ENCODE data around the gene PRKRA. TPM values are rescaled to one million over a fixed set of nuclear protein-coding genes. Genes with fewer than 3 reads are reported as not detected.

PRKRA gene
- total and polyA plus RNA-seq, 2 experiments from 2014 or later: 44.0 to 67.1 TPM

DNA sequence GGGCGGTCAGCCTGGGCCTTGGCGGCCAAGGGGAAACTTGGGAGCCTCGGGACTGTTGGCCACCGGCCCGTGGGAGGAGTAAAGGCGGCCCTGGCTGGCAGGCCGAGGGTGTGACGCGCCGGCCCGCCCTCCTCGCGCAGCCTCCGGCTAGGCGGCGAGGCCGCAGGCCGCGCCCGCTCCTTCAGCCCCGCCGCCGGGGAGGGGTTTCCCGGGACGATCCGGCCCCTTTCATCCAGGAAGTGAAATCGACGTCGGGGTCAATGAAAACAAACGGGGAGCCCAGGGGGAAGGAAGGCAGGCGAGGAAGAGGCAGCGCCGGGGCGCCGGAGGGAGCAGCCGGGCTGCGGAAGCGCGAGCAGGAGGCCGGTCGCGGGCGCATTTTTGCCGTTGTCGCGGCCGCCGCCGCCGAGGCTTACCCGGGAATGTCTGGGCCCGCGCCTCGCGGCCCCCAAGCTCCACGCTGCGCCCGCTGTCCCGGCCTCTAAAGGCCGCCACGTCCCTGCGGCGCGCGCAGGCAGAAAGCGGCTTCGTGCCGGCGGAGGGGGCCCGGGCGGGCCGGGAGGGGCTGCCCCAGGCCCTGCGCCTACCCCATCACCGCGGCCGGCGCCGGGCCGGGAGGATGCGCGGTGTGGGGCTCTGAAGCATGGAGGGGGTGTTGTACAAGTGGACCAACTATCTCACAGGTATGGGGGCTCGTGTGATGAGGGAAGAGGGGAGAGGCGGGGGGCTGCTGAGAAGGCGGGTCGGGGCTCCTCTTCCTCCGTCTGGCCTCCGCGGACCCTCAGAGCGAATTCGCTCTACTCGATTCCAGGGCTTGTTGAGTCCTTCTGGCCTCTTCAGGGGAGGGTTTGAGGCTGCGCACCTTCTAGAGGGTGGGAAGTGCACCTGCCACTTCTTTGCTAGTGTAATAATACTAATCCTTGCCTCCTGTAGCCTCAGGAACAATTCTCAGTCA is 29.5 kb upstream of the PRKRA start, which contains the start of gene PLEKHA3:
PLEKHA3 (plus strand) TSS at position 231 of the 955 bp plus-strand sequence; CDS start at position 644, 413 bp downstream.
- Histone ChIP-seq H3K36me3 (ENCODE audit: insufficient read depth) (no peaks in the 10 kb centered on the region), H3K27me3 (ENCODE audit: insufficient read depth) (0 out of 2 replicates have a peak, but pooled peaks cover 8% of the 10 kb centered on the region), H3K9me2 (ENCODE audit: insufficient read depth) (no peaks in the 10 kb centered on the region), H3F3A (replicated peaks; ENCODE audit: low read depth) (peaks cover 2% of the 10 kb centered on the region; the same call in 1 of the 2 replicates), H3K27ac (ENCODE audit: low read depth) (peak within 1 kb of the TSS; percentile 33; the same call in 1 of the 2 replicates), H3K79me2 (replicated peaks; ENCODE audit: insufficient read depth) (peaks cover 38% of the 10 kb centered on the region), H3K4me2 (peak within 1 kb of the TSS; percentile 97), H2AFZ (peak within 1 kb of the TSS; percentile 84), H4K20me1 (replicated peaks; ENCODE audit: insufficient read depth) (peaks cover 3% of the 10 kb centered on the region; the same call in 1 of the 2 replicates), H3K4me3 (peak within 1 kb of the TSS; percentile 95), H3K4me1 (ENCODE audit: insufficient read depth) (peaks cover 16% of the 10 kb centered on the region; the same call in 1 of the 2 replicates)
- H3K27me3 Mint-ChIP-seq (ENCODE audit: insufficient read depth, low read depth, poor library complexity): peaks cover 2% of the 10 kb centered on the region
- ATAC-seq (peak; percentile 83), DNase-seq (ENCODE audit: low spot score) (peak; percentile 95)
- no peak for TF ChIP-seq NANOG (IDR thresholded peaks at IDR 0.05; ENCODE audit: borderline replicate concordance)
- peak; percentile 71 for TF ChIP-seq CREB1 (CRISPR knock-in tag; IDR thresholded peaks at IDR 0.05; ENCODE audit: low read depth)
- TF ChIP-seq, protein P1, sequence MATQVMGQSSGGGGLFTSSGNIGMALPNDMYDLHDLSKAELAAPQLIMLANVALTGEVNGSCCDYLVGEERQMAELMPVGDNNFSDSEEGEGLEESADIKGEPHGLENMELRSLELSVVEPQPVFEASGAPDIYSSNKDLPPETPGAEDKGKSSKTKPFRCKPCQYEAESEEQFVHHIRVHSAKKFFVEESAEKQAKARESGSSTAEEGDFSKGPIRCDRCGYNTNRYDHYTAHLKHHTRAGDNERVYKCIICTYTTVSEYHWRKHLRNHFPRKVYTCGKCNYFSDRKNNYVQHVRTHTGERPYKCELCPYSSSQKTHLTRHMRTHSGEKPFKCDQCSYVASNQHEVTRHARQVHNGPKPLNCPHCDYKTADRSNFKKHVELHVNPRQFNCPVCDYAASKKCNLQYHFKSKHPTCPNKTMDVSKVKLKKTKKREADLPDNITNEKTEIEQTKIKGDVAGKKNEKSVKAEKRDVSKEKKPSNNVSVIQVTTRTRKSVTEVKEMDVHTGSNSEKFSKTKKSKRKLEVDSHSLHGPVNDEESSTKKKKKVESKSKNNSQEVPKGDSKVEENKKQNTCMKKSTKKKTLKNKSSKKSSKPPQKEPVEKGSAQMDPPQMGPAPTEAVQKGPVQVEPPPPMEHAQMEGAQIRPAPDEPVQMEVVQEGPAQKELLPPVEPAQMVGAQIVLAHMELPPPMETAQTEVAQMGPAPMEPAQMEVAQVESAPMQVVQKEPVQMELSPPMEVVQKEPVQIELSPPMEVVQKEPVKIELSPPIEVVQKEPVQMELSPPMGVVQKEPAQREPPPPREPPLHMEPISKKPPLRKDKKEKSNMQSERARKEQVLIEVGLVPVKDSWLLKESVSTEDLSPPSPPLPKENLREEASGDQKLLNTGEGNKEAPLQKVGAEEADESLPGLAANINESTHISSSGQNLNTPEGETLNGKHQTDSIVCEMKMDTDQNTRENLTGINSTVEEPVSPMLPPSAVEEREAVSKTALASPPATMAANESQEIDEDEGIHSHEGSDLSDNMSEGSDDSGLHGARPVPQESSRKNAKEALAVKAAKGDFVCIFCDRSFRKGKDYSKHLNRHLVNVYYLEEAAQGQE (IDR thresholded peaks at IDR 0.05; ENCODE audit: unreplicated experiment): no peak
- TF ChIP-seq JUNB (IDR thresholded peaks at IDR 0.05; ENCODE audit: unreplicated experiment): no peak
- peak; percentile 56; the same call in 1 of the 2 replicates for TF ChIP-seq POLR2AphosphoS5 (IDR thresholded peaks at IDR 0.05; ENCODE audit: low read depth)
- no peak for TF ChIP-seq ZNF331 (CRISPR knock-in tag; IDR thresholded peaks at IDR 0.05; ENCODE audit: low read depth)
- no peak for TF ChIP-seq STAT1 (IDR thresholded peaks at IDR 0.05; ENCODE audit: unreplicated experiment)
- TF ChIP-seq ZNF114 (CRISPR knock-in tag; IDR thresholded peaks at IDR 0.05): no peak
- TF ChIP-seq EZH2phosphoT487 (IDR thresholded peaks at IDR 0.05; ENCODE audit: unreplicated experiment): no peak
- TF ChIP-seq, protein P2, sequence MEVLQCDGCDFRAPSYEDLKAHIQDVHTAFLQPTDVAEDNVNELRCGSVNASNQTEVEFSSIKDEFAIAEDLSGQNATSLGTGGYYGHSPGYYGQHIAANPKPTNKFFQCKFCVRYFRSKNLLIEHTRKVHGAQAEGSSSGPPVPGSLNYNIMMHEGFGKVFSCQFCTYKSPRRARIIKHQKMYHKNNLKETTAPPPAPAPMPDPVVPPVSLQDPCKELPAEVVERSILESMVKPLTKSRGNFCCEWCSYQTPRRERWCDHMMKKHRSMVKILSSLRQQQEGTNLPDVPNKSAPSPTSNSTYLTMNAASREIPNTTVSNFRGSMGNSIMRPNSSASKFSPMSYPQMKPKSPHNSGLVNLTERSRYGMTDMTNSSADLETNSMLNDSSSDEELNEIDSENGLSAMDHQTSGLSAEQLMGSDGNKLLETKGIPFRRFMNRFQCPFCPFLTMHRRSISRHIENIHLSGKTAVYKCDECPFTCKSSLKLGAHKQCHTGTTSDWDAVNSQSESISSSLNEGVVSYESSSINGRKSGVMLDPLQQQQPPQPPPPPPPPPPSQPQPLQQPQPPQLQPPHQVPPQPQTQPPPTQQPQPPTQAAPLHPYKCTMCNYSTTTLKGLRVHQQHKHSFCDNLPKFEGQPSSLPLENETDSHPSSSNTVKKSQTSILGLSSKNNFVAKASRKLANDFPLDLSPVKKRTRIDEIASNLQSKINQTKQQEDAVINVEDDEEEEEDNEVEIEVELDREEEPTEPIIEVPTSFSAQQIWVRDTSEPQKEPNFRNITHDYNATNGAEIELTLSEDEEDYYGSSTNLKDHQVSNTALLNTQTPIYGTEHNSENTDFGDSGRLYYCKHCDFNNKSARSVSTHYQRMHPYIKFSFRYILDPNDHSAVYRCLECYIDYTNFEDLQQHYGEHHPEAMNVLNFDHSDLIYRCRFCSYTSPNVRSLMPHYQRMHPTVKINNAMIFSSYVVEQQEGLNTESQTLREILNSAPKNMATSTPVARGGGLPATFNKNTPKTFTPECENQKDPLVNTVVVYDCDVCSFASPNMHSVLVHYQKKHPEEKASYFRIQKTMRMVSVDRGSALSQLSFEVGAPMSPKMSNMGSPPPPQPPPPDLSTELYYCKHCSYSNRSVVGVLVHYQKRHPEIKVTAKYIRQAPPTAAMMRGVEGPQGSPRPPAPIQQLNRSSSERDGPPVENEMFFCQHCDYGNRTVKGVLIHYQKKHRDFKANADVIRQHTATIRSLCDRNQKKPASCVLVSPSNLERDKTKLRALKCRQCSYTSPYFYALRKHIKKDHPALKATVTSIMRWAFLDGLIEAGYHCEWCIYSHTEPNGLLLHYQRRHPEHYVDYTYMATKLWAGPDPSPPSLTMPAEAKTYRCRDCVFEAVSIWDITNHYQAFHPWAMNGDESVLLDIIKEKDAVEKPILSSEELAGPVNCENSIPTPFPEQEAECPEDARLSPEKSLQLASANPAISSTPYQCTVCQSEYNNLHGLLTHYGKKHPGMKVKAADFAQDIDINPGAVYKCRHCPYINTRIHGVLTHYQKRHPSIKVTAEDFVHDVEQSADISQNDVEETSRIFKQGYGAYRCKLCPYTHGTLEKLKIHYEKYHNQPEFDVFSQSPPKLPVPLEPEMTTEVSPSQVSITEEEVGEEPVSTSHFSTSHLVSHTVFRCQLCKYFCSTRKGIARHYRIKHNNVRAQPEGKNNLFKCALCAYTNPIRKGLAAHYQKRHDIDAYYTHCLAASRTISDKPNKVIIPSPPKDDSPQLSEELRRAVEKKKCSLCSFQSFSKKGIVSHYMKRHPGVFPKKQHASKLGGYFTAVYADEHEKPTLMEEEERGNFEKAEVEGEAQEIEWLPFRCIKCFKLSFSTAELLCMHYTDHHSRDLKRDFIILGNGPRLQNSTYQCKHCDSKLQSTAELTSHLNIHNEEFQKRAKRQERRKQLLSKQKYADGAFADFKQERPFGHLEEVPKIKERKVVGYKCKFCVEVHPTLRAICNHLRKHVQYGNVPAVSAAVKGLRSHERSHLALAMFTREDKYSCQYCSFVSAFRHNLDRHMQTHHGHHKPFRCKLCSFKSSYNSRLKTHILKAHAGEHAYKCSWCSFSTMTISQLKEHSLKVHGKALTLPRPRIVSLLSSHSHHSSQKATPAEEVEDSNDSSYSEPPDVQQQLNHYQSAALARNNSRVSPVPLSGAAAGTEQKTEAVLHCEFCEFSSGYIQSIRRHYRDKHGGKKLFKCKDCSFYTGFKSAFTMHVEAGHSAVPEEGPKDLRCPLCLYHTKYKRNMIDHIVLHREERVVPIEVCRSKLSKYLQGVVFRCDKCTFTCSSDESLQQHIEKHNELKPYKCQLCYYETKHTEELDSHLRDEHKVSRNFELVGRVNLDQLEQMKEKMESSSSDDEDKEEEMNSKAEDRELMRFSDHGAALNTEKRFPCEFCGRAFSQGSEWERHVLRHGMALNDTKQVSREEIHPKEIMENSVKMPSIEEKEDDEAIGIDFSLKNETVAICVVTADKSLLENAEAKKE (CRISPR knock-in tag; IDR thresholded peaks at IDR 0.05): no peak
- TF ChIP-seq, protein P3, sequence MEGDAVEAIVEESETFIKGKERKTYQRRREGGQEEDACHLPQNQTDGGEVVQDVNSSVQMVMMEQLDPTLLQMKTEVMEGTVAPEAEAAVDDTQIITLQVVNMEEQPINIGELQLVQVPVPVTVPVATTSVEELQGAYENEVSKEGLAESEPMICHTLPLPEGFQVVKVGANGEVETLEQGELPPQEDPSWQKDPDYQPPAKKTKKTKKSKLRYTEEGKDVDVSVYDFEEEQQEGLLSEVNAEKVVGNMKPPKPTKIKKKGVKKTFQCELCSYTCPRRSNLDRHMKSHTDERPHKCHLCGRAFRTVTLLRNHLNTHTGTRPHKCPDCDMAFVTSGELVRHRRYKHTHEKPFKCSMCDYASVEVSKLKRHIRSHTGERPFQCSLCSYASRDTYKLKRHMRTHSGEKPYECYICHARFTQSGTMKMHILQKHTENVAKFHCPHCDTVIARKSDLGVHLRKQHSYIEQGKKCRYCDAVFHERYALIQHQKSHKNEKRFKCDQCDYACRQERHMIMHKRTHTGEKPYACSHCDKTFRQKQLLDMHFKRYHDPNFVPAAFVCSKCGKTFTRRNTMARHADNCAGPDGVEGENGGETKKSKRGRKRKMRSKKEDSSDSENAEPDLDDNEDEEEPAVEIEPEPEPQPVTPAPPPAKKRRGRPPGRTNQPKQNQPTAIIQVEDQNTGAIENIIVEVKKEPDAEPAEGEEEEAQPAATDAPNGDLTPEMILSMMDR (conservative IDR thresholded peaks at IDR 0.05; ENCODE audit: low read depth in 2 of 2): no peak
- TF ChIP-seq EZH2 (IDR thresholded peaks at IDR 0.05; ENCODE audit: low read depth, unreplicated experiment): no peak
- TF ChIP-seq, protein P4, sequence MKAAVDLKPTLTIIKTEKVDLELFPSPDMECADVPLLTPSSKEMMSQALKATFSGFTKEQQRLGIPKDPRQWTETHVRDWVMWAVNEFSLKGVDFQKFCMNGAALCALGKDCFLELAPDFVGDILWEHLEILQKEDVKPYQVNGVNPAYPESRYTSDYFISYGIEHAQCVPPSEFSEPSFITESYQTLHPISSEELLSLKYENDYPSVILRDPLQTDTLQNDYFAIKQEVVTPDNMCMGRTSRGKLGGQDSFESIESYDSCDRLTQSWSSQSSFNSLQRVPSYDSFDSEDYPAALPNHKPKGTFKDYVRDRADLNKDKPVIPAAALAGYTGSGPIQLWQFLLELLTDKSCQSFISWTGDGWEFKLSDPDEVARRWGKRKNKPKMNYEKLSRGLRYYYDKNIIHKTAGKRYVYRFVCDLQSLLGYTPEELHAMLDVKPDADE (IDR thresholded peaks at IDR 0.05): no peak
- peak within 1 kb of the TSS; percentile 96 for H3K27ac Mint-ChIP-seq
- peak within 1 kb of the TSS; percentile 90 for H3K4me3 Mint-ChIP-seq
- peaks cover 27% of the 10 kb centered on the region for H3K4me1 Mint-ChIP-seq
- no peaks in the 10 kb centered on the region; the same call in 2 of the 3 replicates for H3K9me3 Mint-ChIP-seq
- no peaks in the 10 kb centered on the region; the same call in 2 of the 3 replicates for H3K36me3 Mint-ChIP-seq (ENCODE audit: low read depth)

Measured in GM23338 (cell line).